Activated CD8-positive, alpha-beta T cell treated with anti-CD3 and anti-CD28 coated beads, Interleukin-2, amount 10 ng/mL, durations not matched to agents 7 days and 5 days (primary cell): ENCODE results near the gene DIS3L2. TPM values are rescaled to one million over a fixed set of nuclear protein-coding genes. Genes with fewer than 3 reads are reported as not detected.
A peak's percentile ranks its signal among the peaks of the same experiment; 100 is the strongest.

ENCODE experiments used
- ATAC-seq: fragments of 150-1000 bp; cut with Tn5 transposase; one replicate; pipeline ENCODE4 v1.10.0; 2021; ENCODE audit warnings: moderate library complexity
- CTCF ChIA-PET: fragments of 350-600 bp; sonication (Branson Sonifier 250); formaldehyde crosslinking; loops from one replicate; lab custom pipeline; 2021; ENCODE audit warnings: antibody characterized with exemption; lab: Charles Lee
- POLR2A ChIA-PET: fragments of 350-600 bp; sonication (Branson Sonifier 250); formaldehyde crosslinking; loops from one replicate; lab custom pipeline; 2021; ENCODE audit warnings: antibody characterized with exemption; lab: Charles Lee
- DNase-seq: peaks from one replicate; pipeline ENCODE4 v3.0.0-alpha.2; 2020
- H3K27ac Mint-ChIP-seq: one replicate; pipeline ENCODE4 v1.8.0; 2021; ENCODE audit warnings: mild to moderate bottlenecking, mixed read lengths
- H3K27me3 Mint-ChIP-seq: one replicate; pipeline ENCODE4 v1.8.0; 2021; ENCODE audit warnings: low read depth, mixed read lengths
- H3K36me3 Mint-ChIP-seq: one replicate; pipeline ENCODE4 v1.8.0; 2021; ENCODE audit warnings: low read depth, mixed read lengths
- H3K4me1 Mint-ChIP-seq: one replicate; pipeline ENCODE4 v1.8.0; 2021; ENCODE audit warnings: low read depth, mixed read lengths
- H3K4me3 Mint-ChIP-seq: one replicate; pipeline ENCODE4 v1.8.0; 2021; ENCODE audit warnings: mild to moderate bottlenecking, mixed read lengths
- H3K9me3 Mint-ChIP-seq: one replicate; pipeline ENCODE4 v1.8.0; 2022; ENCODE audit warnings: mixed read lengths; ENCODE audit not compliant: insufficient read depth
- total RNA-seq, 2 experiments: library from RNA; stranded (reverse); gene quantifications; one replicate each; pipeline ENCODE4 v1.2.3, GENCODE V29; 2021

DIS3L2 gene
- total RNA-seq, 2 experiments from 2014 or later, result 32.2 to 36.2 TPM

GRCh38 chr2:231923951-231924888 lies 37.3 kb upstream of the DIS3L2 start:
- Mint-ChIP-seq H3K36me3 (no peaks in the 10 kb centered on the region), H3K4me3 (peak overlapping the region; percentile 38), H3K4me1 (peaks cover 14% of the 10 kb centered on the region), H3K27ac (no peak overlapping the region), H3K27me3 (peaks cover 34% of the 10 kb centered on the region), H3K9me3 (no peaks in the 10 kb centered on the region)
- DNase-seq (no peak), ATAC-seq (no peak)
- ChIA-PET CTCF (interaction anchor here (0.7 to 9.6 kb wide), 12 partner anchors 8 to 400 kb away, joined by 3 to 99 read pairs (median 7); no protein-coding TSS in a partner anchor), POLR2A (no interaction called here)

GRCh38 chr2:231924889-231925275 lies 36.6 kb upstream of the DIS3L2 start:
- Mint-ChIP-seq H3K36me3 (no peaks in the 10 kb centered on the region), H3K9me3 (no peaks in the 10 kb centered on the region), H3K27ac (no peak overlapping the region), H3K27me3 (peaks cover 34% of the 10 kb centered on the region), H3K4me1 (peaks cover 14% of the 10 kb centered on the region), H3K4me3 (peak overlapping the region; percentile 60)
- DNase-seq, result no peak
- ATAC-seq, result no peak
- ChIA-PET POLR2A (no interaction called here), CTCF (interaction anchor here (0.7 to 9.6 kb wide), 11 partner anchors 9 to 399 kb away, joined by 3 to 99 read pairs (median 6); no protein-coding TSS in a partner anchor)

GRCh38 chr2:231925303-231926179 lies 36.0 kb upstream of the DIS3L2 start:
- Mint-ChIP-seq H3K4me1 (peaks cover 14% of the 10 kb centered on the region), H3K36me3 (no peaks in the 10 kb centered on the region), H3K9me3 (no peaks in the 10 kb centered on the region), H3K4me3 (peak overlapping the region; percentile 60), H3K27me3 (peaks cover 34% of the 10 kb centered on the region), H3K27ac (no peak overlapping the region)
- peak; percentile 68 for ATAC-seq
- ChIA-PET POLR2A (interaction anchor here (0.9 kb wide), 1 partner anchor 9 kb away, joined by 3 read pairs; no protein-coding TSS in a partner anchor), CTCF (interaction anchor here (0.7 to 9.6 kb wide), 15 partner anchors 9 to 399 kb away, joined by 3 to 99 read pairs (median 5); no protein-coding TSS in a partner anchor)
- peak; percentile 78 for DNase-seq

GRCh38 chr2:231926180-231926741 lies 35.3 kb upstream of the DIS3L2 start, which contains the start of gene NPPC:
TSS of gene NPPC (minus strand) at chr2:231926396. CDS start at chr2:231926249, 147 bp downstream.
- ChIA-PET POLR2A (interaction anchor here (0.9 to 1.0 kb wide), 2 partner anchors 8 to 9 kb away, joined by 3 read pairs; no protein-coding TSS in a partner anchor), CTCF (interaction anchor here (0.7 to 9.6 kb wide), 14 partner anchors 10 to 398 kb away, joined by 3 to 99 read pairs (median 4); no protein-coding TSS in a partner anchor)
- Mint-ChIP-seq H3K4me1 (peaks cover 14% of the 10 kb centered on the region), H3K27ac (no peak within 1 kb of the TSS), H3K4me3 (peak within 1 kb of the TSS; percentile 65), H3K27me3 (peaks cover 32% of the 10 kb centered on the region), H3K9me3 (no peaks in the 10 kb centered on the region), H3K36me3 (no peaks in the 10 kb centered on the region)
- peak; percentile 88 for ATAC-seq
- DNase-seq, result peak; percentile 82

GRCh38 chr2:231926761-231927565 lies 34.5 kb upstream of the DIS3L2 start:
- Mint-ChIP-seq H3K4me3 (peak overlapping the region; percentile 65), H3K4me1 (peaks cover 14% of the 10 kb centered on the region), H3K27ac (no peak overlapping the region), H3K27me3 (peaks cover 36% of the 10 kb centered on the region), H3K9me3 (no peaks in the 10 kb centered on the region), H3K36me3 (no peaks in the 10 kb centered on the region)
- peak; percentile 52 for DNase-seq
- CTCF ChIA-PET, result interaction anchor here (0.8 to 9.6 kb wide), 7 partner anchors 11 to 397 kb away, joined by 3 to 99 read pairs (median 6); no protein-coding TSS in a partner anchor
- ATAC-seq, result peak; percentile 18
- POLR2A ChIA-PET, result interaction anchor here (1.0 kb wide), 1 partner anchor 10 kb away, joined by 3 read pairs; no protein-coding TSS in a partner anchor

- no peaks in the 10 kb centered on the region for H3K36me3 Mint-ChIP-seq
- H3K27me3 Mint-ChIP-seq, result peaks cover 36% of the 10 kb centered on the region
- no peaks in the 10 kb centered on the region for H3K9me3 Mint-ChIP-seq
- ChIA-PET POLR2A (no interaction called here), CTCF (interaction anchor here (1.6 to 9.6 kb wide), 3 partner anchors 27 to 397 kb away, joined by 4 to 99 read pairs (median 76); no protein-coding TSS in a partner anchor)
- H3K4me3 Mint-ChIP-seq, result no peak overlapping the region
- ATAC-seq, result no peak
- H3K27ac Mint-ChIP-seq, result no peak overlapping the region
- peaks cover 14% of the 10 kb centered on the region for H3K4me1 Mint-ChIP-seq
- no peak for DNase-seq
Observed at GRCh38 chr2:231927566-231927890, 34.0 kb upstream of the DIS3L2 start.

GRCh38 chr2:231928481-231928880 lies 33.0 kb upstream of the DIS3L2 start:
- H3K9me3 Mint-ChIP-seq, result no peaks in the 10 kb centered on the region
- no peak overlapping the region for H3K4me3 Mint-ChIP-seq
- DNase-seq, result no peak
- H3K36me3 Mint-ChIP-seq, result no peaks in the 10 kb centered on the region
- POLR2A ChIA-PET, result no interaction called here
- H3K27me3 Mint-ChIP-seq, result peaks cover 36% of the 10 kb centered on the region
- CTCF ChIA-PET, result interaction anchor here (0.7 to 9.6 kb wide), 6 partner anchors 12 to 416 kb away, joined by 3 to 99 read pairs (median 6); no protein-coding TSS in a partner anchor
- peaks cover 14% of the 10 kb centered on the region for H3K4me1 Mint-ChIP-seq
- ATAC-seq, result no peak
- no peak overlapping the region for H3K27ac Mint-ChIP-seq

GRCh38 chr2:231928901-231929725 lies 32.4 kb upstream of the DIS3L2 start:
- Mint-ChIP-seq H3K4me3 (no peak overlapping the region), H3K36me3 (no peaks in the 10 kb centered on the region), H3K9me3 (no peaks in the 10 kb centered on the region), H3K27me3 (peaks cover 30% of the 10 kb centered on the region), H3K27ac (no peak overlapping the region), H3K4me1 (peaks cover 13% of the 10 kb centered on the region)
- ATAC-seq (no peak), DNase-seq (no peak)
- POLR2A ChIA-PET, result no interaction called here
- CTCF ChIA-PET, result interaction anchor here (0.7 to 9.6 kb wide), 8 partner anchors 8 to 416 kb away, joined by 3 to 99 read pairs (median 3); no protein-coding TSS in a partner anchor

- Mint-ChIP-seq H3K36me3 (no peaks in the 10 kb centered on the region), H3K4me3 (no peak overlapping the region), H3K4me1 (peaks cover 8% of the 10 kb centered on the region), H3K27me3 (peaks cover 24% of the 10 kb centered on the region), H3K9me3 (no peaks in the 10 kb centered on the region), H3K27ac (no peak overlapping the region)
- ATAC-seq (no peak), DNase-seq (no peak)
- ChIA-PET POLR2A (no interaction called here), CTCF (interaction anchor here (1.0 to 9.6 kb wide), 7 partner anchors 9 to 394 kb away, joined by 3 to 99 read pairs (median 7); no protein-coding TSS in a partner anchor)
Observed at GRCh38 chr2:231929961-231930592, 31.4 kb upstream of the DIS3L2 start.
